Common myeloid progenitor, CD34-positive (primary cell): ENCODE data around the gene TMBIM6.

Experiments
- CTCF ChIA-PET: fragments of 350-600 bp; sonication (Branson Sonifier 250); formaldehyde crosslinking; loops from one replicate; lab custom pipeline; 2021; ENCODE audit warnings: antibody characterized with exemption; lab: Charles Lee
- POLR2A ChIA-PET: fragments of 350-600 bp; sonication (Branson Sonifier 250); formaldehyde crosslinking; loops from one replicate; lab custom pipeline; 2021; ENCODE audit warnings: antibody characterized with exemption; lab: Charles Lee
- DNase-seq, 3 donors: peaks; one replicate each; pipeline versions ENCODE4 v3.0.0 to v3.0.0-alpha.2; 2013
- H3K27ac ChIP-seq, 2 experiments: 1 replicate in 1 of 2; 2 replicates in 1 of 2; pipeline ENCODE4 v1.7.0; 2013; ENCODE audit warnings: inconsistent platforms in 2 of 2, low read length in 2 of 2, mild to moderate bottlenecking in 2 of 2, low read depth in 1 of 2, moderate library complexity in 1 of 2; ENCODE audit not compliant: severe bottlenecking in 2 of 2, insufficient read depth in 1 of 2, poor library complexity in 1 of 2
- H3K27me3 ChIP-seq, 5 experiments: replicated peaks in 2 of 5; 1 replicate in 3 of 5; 2 replicates in 2 of 5; pipeline versions ENCODE4 v1.6.1 to v1.7.0; 2013; ENCODE audit warnings: low read length in 4 of 5, mild to moderate bottlenecking in 2 of 5, moderate library complexity in 2 of 5, inconsistent platforms in 1 of 5; ENCODE audit not compliant: insufficient read depth in 5 of 5, control insufficient read depth in 4 of 5
- H3K36me3 ChIP-seq, 4 experiments: 1 replicate in 2 of 4; 2 replicates in 2 of 4; pipeline versions ENCODE4 v1.6.1 to v1.7.0; 2013; ENCODE audit warnings: low read length in 3 of 4, control low read depth in 1 of 4, mild to moderate bottlenecking in 1 of 4; ENCODE audit not compliant: control insufficient read depth in 4 of 4, insufficient read depth in 4 of 4
- H3K4me1 ChIP-seq, 4 experiments: 1 replicate in 3 of 4; 2 replicates in 1 of 4; pipeline versions ENCODE4 v1.6.1 to v1.7.1; 2013; ENCODE audit warnings: low read length in 3 of 4, mild to moderate bottlenecking in 3 of 4, control low read depth in 1 of 4, inconsistent platforms in 1 of 4, moderate library complexity in 1 of 4; ENCODE audit not compliant: control insufficient read depth in 4 of 4, insufficient read depth in 4 of 4; ENCODE audit errors: control extremely low read depth in 1 of 4
- H3K4me3 ChIP-seq, 7 experiments: 1 replicate in 4 of 7; 2 replicates in 3 of 7; pipeline versions ENCODE4 v1.5.1 to v1.7.0; 2013; ENCODE audit warnings: mild to moderate bottlenecking in 7 of 7, low read length in 6 of 7, moderate library complexity in 6 of 7, inconsistent platforms in 2 of 7, low read depth in 2 of 7, control low read depth in 1 of 7; ENCODE audit not compliant: insufficient read depth in 4 of 7, control insufficient read depth in 1 of 7; ENCODE audit errors: extremely low read depth in 1 of 7
- H3K9me3 ChIP-seq, 5 experiments: 1 replicate in 4 of 5; 2 replicates in 1 of 5; pipeline versions ENCODE4 v1.6.1 to v1.7.1; 2013; ENCODE audit warnings: low read length in 4 of 5, mild to moderate bottlenecking in 2 of 5, inconsistent platforms in 1 of 5, low read depth in 1 of 5, moderate library complexity in 1 of 5; ENCODE audit not compliant: control insufficient read depth in 4 of 5, insufficient read depth in 2 of 5; ENCODE audit errors: control extremely low read depth in 1 of 5
- WGBS: methylation state at CpG from one replicate; pipeline ENCODE4 v1.1.5; 2013; ENCODE audit not compliant: insufficient coverage; 5-methylcytosine and 5-hydroxymethylcytosine counted together

TMBIM6 gene

GRCh38 chr12:49795654-49796105 is 54.3 kb downstream of the TMBIM6 start:
- DNase-seq = no peak
- Histone ChIP-seq H3K27ac (no peak overlapping the region), H3K9me3 (no peaks in the 10 kb centered on the region), H3K4me1 (peaks cover 0 to 10% (median 5%) of the 10 kb centered on the region in 4 experiments), H3K36me3 (peaks cover 0 to 49% (median 30%) of the 10 kb centered on the region in 4 experiments), H3K4me3 (no peak overlapping the region), H3K27me3 (no peaks in the 10 kb centered on the region)
- WGBS = 100% methylated on average over 10 of the region's 12 CpGs
- POLR2A ChIA-PET = interaction anchor here (0.6 kb wide), 1 partner anchor 30 kb away, joined by 3 read pairs; no protein-coding TSS in a partner anchor
- CTCF ChIA-PET = interaction anchor here (0.6 to 4.7 kb wide), 7 partner anchors 11 to 150 kb away, joined by 3 to 19 read pairs (median 5); no protein-coding TSS in a partner anchor

- Histone ChIP-seq H3K27me3 (no peaks in the 10 kb centered on the region), H3K4me3 (no peak overlapping the region), H3K27ac (no peak overlapping the region), H3K36me3 (peaks cover 0 to 52% (median 32%) of the 10 kb centered on the region in 4 experiments), H3K9me3 (no peaks in the 10 kb centered on the region), H3K4me1 (peaks cover 0 to 5% (median 2%) of the 10 kb centered on the region in 4 experiments)
- 96% methylated on average over 11 of the region's 12 CpGs for WGBS
- POLR2A ChIA-PET = interaction anchor here (1.0 kb wide), 1 partner anchor 29 kb away, joined by 4 read pairs; no protein-coding TSS in a partner anchor
- no peak for DNase-seq
- CTCF ChIA-PET = interaction anchor here (0.5 to 4.7 kb wide), 11 partner anchors 9 to 150 kb away, joined by 3 to 19 read pairs (median 4); no protein-coding TSS in a partner anchor
Measured at GRCh38 chr12:49796155-49796554, 54.8 kb downstream of the TMBIM6 start.

GRCh38 chr12:49796606-49797448 is 55.5 kb downstream of the TMBIM6 start:
- H3K4me1 ChIP-seq = no peaks in the 10 kb centered on the region
- H3K36me3 ChIP-seq = peaks cover 0 to 57% (median 36%) of the 10 kb centered on the region in 4 experiments
- no peaks in the 10 kb centered on the region for H3K27me3 ChIP-seq
- no peak overlapping the region for H3K4me3 ChIP-seq
- ChIA-PET POLR2A (interaction anchor here (1.0 kb wide), 1 partner anchor 29 kb away, joined by 4 read pairs; no protein-coding TSS in a partner anchor), CTCF (interaction anchor here (0.5 to 4.7 kb wide), 10 partner anchors 8 to 77 kb away, joined by 3 to 19 read pairs (median 4); no protein-coding TSS in a partner anchor)
- no peak for DNase-seq
- no peaks in the 10 kb centered on the region for H3K9me3 ChIP-seq
- 98% methylated on average over 13 of the region's 17 CpGs for WGBS
- H3K27ac ChIP-seq = no peak overlapping the region

DNA sequence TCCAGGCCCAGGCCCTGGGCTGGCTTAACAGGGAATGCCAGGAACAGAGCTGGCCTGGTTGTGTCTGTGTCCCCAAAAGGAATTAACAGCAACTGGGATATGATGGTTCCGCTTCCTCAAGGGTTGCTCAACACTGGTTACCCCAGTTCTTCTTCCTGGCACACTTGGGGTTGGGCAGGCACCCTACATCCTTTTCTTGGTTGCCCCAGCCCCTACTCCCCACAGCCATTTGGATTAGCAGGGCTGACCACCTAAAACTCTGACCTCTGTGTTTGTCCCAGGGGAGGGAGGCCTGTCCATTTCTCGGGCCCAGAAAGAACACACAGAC is 56.1 kb downstream of the TMBIM6 start:
- peaks cover under 1 to 56% (median 34%) of the 10 kb centered on the region in 4 experiments for H3K36me3 ChIP-seq
- H3K9me3 ChIP-seq = no peaks in the 10 kb centered on the region
- no peak overlapping the region for H3K27ac ChIP-seq
- no peak for DNase-seq
- 80% methylated on average over 2 of the region's 2 CpGs for WGBS
- POLR2A ChIA-PET = no interaction called here
- no peak overlapping the region for H3K4me3 ChIP-seq
- H3K27me3 ChIP-seq = no peaks in the 10 kb centered on the region
- CTCF ChIA-PET = interaction anchor here (0.7 to 4.7 kb wide), 4 partner anchors 20 to 35 kb away, joined by 3 to 19 read pairs (median 5); no protein-coding TSS in a partner anchor
- H3K4me1 ChIP-seq = no peaks in the 10 kb centered on the region

GRCh38 chr12:49798248-49798647 is 56.9 kb downstream of the TMBIM6 start:
- Histone ChIP-seq H3K27ac (no peak overlapping the region), H3K4me3 (no peak overlapping the region), H3K27me3 (no peaks in the 10 kb centered on the region), H3K9me3 (no peaks in the 10 kb centered on the region), H3K36me3 (peaks cover 3 to 63% (median 39%) of the 10 kb centered on the region in 4 experiments), H3K4me1 (no peaks in the 10 kb centered on the region)
- POLR2A ChIA-PET = no interaction called here
- 94% methylated on average over 5 of the region's 7 CpGs for WGBS
- CTCF ChIA-PET = interaction anchor here (1.5 to 4.7 kb wide), 3 partner anchors 10 to 23 kb away, joined by 3 to 19 read pairs (median 5); no protein-coding TSS in a partner anchor
- DNase-seq = no peak

DNA sequence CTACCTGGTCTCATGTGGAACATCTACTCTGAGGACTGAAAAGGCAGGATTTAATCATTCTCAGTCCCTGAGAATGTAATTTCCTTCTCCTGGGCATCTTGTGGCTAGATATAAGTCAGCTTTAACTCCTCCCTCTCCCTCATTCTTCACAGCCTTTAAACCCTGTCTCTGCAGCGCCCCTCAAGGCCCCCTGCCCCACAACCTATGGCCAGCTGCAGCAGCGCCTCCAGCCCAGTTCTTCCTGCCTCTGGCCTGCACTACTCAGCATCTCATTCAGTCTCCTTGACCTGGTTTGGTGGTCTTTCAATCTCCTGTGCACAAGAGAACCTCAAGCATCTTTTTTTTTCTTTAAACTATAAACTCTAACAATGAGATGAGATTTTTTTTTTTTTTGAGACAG is 57.6 kb downstream of the TMBIM6 start:
- DNase-seq = no peak
- no peak overlapping the region for H3K27ac ChIP-seq
- H3K4me3 ChIP-seq = no peak overlapping the region
- H3K4me1 ChIP-seq = no peaks in the 10 kb centered on the region
- ChIA-PET CTCF (interaction anchor here (1.5 to 4.7 kb wide), 3 partner anchors 9 to 40 kb away, joined by 3 to 19 read pairs (median 16); no protein-coding TSS in a partner anchor), POLR2A (interaction anchor here (0.6 kb wide), 1 partner anchor 60 kb away, joined by 3 read pairs; no protein-coding TSS in a partner anchor)
- 93% methylated on average over 2 of the region's 2 CpGs for WGBS
- H3K27me3 ChIP-seq = no peaks in the 10 kb centered on the region
- H3K9me3 ChIP-seq = no peaks in the 10 kb centered on the region
- peaks cover 3 to 69% (median 41%) of the 10 kb centered on the region in 4 experiments for H3K36me3 ChIP-seq
